ENCODE results near the gene AGAP5. TPM values are rescaled to one million over a fixed set of nuclear protein-coding genes. Genes with fewer than 3 reads are reported as not detected.

Gene AGAP5
- total and polyA plus RNA-seq, 5 donors, result 2.8 to 4.6 (median 3.5) TPM

DNA sequence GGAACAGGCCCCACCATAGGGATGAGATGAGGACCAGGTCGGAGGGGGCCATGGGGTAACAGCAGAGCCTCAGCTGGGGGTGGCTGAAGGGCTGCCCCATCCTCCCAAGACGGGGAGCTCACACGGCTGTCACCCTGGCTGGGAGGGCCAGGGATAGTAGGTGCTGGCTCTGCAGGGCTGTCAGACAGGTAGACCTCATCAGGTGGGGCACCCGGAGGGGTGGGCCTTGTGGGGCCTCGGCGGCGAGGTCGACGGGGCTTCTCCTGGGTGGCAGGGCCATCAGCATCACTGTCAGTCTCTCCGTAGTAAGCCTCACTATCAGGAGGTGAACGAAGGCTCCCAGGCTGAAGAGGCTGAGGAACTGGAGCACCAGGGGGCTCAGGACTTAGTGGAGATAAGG, 44.7 kb downstream of the AGAP5 start:
- intact Hi-C loops (cut with DNase I), result loop anchor here in 1 of 4 donors (5.0 kb wide), 1 partner anchor 89 kb away; the partner anchor contains the start of gene SEC24C
- Histone ChIP-seq H3K27me3 (ENCODE audit: control insufficient read depth, insufficient read depth) (no peaks in the 10 kb centered on the region), H3K9me3 (ENCODE audit: control insufficient read depth, low read length) (no peaks in the 10 kb centered on the region), H3K27ac (ENCODE audit: low read length) (peak overlapping the region; percentile 95), H3K4me1 (ENCODE audit: control insufficient read depth, insufficient read depth, low read length) (peaks cover 2% of the 10 kb centered on the region), H3K4me3 (ENCODE audit: low read length) (no peak overlapping the region)
- WGBS, result 50% methylated on average over 11 of the region's 11 CpGs
- ATAC-seq (no peak), DNase-seq (no peak)

GRCh38 chr10:73650537-73651331, 47.2 kb downstream of the AGAP5 start:
- peak; percentile 44 to 51 for ATAC-seq
- Histone ChIP-seq H3K9me3 (ENCODE audit: control insufficient read depth, low read length) (no peaks in the 10 kb centered on the region), H3K4me1 (ENCODE audit: control insufficient read depth, insufficient read depth, low read length) (peaks cover 5% of the 10 kb centered on the region), H3K4me3 (ENCODE audit: low read length) (no peak overlapping the region), H3K27ac (ENCODE audit: low read length) (peak overlapping the region; percentile 99), H3K27me3 (ENCODE audit: control insufficient read depth, insufficient read depth) (no peaks in the 10 kb centered on the region)
- 48% methylated on average over 5 of the region's 5 CpGs for WGBS
- intact Hi-C loops (cut with DNase I), result loop anchor here in 1 of 4 donors (5.0 kb wide), 1 partner anchor 92 kb away; the partner anchor contains the start of gene SEC24C
- DNase-seq, result peak; percentile 40 to 82 (median 73)

DNA sequence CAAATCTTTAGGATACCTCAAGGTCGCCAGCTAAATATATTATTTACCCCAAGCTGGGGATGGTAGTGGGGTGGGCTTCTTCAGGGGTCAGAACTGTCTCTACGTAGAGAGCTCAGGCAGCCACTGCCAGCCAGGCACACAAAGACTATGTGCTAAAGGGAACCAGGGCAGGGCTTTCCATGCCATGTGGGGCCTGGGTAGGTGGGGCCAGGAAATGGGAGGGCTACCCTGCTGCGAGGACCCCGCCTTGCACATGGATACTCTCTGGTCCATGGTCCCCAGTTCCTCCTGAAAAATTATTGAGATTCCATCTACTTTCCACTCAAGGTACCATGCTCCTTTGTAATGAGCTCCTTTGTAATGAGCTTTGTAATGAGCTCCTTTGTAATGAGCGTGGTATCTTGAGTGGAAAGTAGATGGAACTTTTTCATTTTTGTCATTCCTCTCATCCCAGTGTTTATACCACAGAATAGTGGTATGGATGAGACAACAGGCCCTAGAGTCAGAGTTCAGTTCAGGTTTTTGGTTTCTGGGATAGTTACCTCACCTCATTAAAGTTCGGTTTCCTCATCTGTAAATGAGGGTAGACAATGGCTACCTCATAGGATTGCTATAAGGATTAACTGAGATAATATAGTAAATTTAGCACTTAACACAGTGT, 47.9 kb downstream of the AGAP5 start:
- DNase-seq, result peak in 1 of 3 donors; percentile 60
- Histone ChIP-seq H3K27ac (ENCODE audit: low read length) (peak overlapping the region; percentile 91), H3K27me3 (ENCODE audit: control insufficient read depth, insufficient read depth) (no peaks in the 10 kb centered on the region), H3K9me3 (ENCODE audit: control insufficient read depth, low read length) (no peaks in the 10 kb centered on the region), H3K4me3 (ENCODE audit: low read length) (peak overlapping the region; percentile 76), H3K4me1 (ENCODE audit: control insufficient read depth, insufficient read depth, low read length) (peaks cover 5% of the 10 kb centered on the region)
- WGBS, result 69% methylated on average over 6 of the region's 6 CpGs
- intact Hi-C loops (cut with DNase I), result loop anchor here in 1 of 4 donors (5.0 kb wide), 1 partner anchor 92 kb away; the partner anchor contains the start of gene SEC24C
- no peak for ATAC-seq

DNA sequence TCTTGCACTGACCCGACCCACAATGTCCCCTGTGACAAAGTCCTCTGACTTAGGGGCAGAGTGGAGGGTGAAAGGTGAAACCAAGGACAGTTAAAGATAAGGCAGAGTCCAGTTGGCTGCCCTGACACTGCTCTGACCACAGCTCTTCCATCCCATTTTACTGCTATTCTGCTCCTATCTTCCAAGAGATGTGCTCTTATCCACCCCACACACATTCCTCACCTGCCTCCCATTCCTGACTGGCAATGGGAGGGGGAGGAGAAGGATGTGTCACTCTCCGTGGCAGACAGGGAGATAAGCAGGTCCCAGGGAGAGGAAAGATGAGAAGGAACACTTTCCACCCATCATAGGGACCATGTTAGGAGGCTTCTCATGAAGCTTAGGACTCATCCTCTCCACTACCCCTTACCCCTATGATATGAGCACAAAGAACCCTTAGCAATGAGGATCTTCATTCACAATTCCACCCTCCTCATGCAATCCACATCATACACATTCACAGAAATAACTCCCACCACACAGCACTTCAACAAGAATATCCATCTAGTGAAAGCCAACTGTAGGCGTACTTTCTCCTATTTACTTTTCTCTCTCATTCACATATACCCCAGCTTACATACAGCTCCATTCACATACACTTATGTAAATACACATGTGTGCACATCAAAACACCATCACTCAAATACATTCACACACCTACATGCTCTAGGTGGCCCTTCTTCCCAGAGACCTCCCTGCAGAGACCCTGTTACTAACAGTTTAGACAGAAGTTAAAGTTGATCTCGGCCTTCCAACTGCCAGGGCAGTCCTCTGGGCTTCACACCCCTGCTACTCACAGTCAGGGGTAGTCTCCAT, 48.7 kb downstream of the AGAP5 start:
- intact Hi-C loops (cut with DNase I), result no loop called here
- peaks cover 5% of the 10 kb centered on the region for H3K4me1 ChIP-seq (ENCODE audit: control insufficient read depth, insufficient read depth, low read length)
- peak overlapping the region; percentile 91 for H3K27ac ChIP-seq (ENCODE audit: low read length)
- no peaks in the 10 kb centered on the region for H3K9me3 ChIP-seq (ENCODE audit: control insufficient read depth, low read length)
- H3K4me3 ChIP-seq (ENCODE audit: low read length), result peak overlapping the region; percentile 76
- 48% methylated on average over 4 of the region's 4 CpGs for WGBS
- no peaks in the 10 kb centered on the region for H3K27me3 ChIP-seq (ENCODE audit: control insufficient read depth, insufficient read depth)
- ATAC-seq (peak; percentile 2 to 29), DNase-seq (no peak)

DNA sequence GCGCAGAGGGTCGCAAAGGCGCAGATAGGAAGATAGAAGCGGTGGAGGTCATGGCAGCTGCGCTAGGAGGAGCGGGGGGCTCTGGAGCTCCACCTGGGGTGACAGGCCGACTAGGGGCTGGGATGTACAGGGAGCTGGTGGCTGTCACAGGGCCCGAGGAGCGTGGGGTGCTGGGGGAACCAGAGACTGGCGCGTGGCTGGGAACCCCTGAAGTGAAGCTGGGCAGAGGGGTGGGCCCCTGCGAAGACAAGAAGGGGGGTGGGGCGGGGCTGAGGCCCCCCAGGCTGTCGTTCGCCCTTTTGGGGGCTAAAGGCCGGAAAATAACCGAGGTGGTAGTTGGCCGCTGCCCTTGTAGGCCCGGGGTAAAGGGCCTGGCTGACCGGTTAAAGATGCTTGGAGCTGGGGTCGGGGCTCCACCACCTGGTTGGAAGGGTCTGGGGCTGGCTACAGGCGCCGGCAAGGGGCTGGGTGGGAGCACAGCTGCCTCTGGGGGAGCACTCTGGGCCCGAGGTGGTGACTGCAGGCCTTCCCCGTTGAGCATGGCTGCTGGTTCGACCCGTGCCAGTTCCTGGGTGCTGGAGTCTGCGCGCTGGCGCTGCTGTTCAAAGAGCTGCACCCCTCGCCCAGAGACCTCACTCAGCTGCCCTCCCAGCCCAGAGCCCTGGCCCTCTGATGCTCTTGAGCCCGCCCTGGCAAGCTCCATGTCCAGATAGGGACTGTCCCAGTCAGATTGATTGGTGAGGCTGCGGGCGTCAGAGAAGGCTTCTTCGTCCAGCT, 49.8 kb downstream of the AGAP5 start:
- intact Hi-C loops (cut with DNase I), result no loop called here
- WGBS, result 20% methylated on average over 35 of the region's 35 CpGs
- Histone ChIP-seq H3K27me3 (ENCODE audit: control insufficient read depth, insufficient read depth) (no peaks in the 10 kb centered on the region), H3K4me1 (ENCODE audit: control insufficient read depth, insufficient read depth, low read length) (peaks cover 4% of the 10 kb centered on the region), H3K9me3 (ENCODE audit: control insufficient read depth, low read length) (no peaks in the 10 kb centered on the region), H3K4me3 (ENCODE audit: low read length) (peak overlapping the region; percentile 76), H3K27ac (ENCODE audit: low read length) (peak overlapping the region; percentile 91)
- DNase-seq (peak; percentile 43 to 78 (median 77)), ATAC-seq (peak; percentile 1 to 4)

GRCh38 chr10:73647211-73647874, 50.6 kb downstream of the AGAP5 start:
- H3K4me1 ChIP-seq (ENCODE audit: control insufficient read depth, insufficient read depth, low read length), result peaks cover 4% of the 10 kb centered on the region

GRCh38 chr10:73646598-73647041, 51.3 kb downstream of the AGAP5 start:
- intact Hi-C loops (cut with DNase I), result no loop called here
- Histone ChIP-seq H3K9me3 (ENCODE audit: control insufficient read depth, low read length) (no peaks in the 10 kb centered on the region), H3K27me3 (ENCODE audit: control insufficient read depth, insufficient read depth) (no peaks in the 10 kb centered on the region), H3K27ac (ENCODE audit: low read length) (peak overlapping the region; percentile 91), H3K4me1 (ENCODE audit: control insufficient read depth, insufficient read depth, low read length) (peaks cover 4% of the 10 kb centered on the region), H3K4me3 (ENCODE audit: low read length) (no peak overlapping the region)
- peak in 1 of 3 donors; percentile 56 for DNase-seq
- ATAC-seq, result peak in 1 of 2 donors; percentile 10
- 79% methylated on average over 9 of the region's 9 CpGs for WGBS

More at GRCh38 chr10:73647211-73647874, 50.6 kb downstream of the AGAP5 start:
- Histone ChIP-seq H3K4me3 (ENCODE audit: low read length) (peak overlapping the region; percentile 76), H3K27ac (ENCODE audit: low read length) (peak overlapping the region; percentile 91), H3K27me3 (ENCODE audit: control insufficient read depth, insufficient read depth) (no peaks in the 10 kb centered on the region), H3K9me3 (ENCODE audit: control insufficient read depth, low read length) (no peaks in the 10 kb centered on the region)
- 9% methylated on average over 32 of the region's 32 CpGs for WGBS
- intact Hi-C loops (cut with DNase I), result no loop called here
- peak; percentile 12 to 32 for ATAC-seq
- peak; percentile 67 to 87 (median 86) for DNase-seq

DNA sequence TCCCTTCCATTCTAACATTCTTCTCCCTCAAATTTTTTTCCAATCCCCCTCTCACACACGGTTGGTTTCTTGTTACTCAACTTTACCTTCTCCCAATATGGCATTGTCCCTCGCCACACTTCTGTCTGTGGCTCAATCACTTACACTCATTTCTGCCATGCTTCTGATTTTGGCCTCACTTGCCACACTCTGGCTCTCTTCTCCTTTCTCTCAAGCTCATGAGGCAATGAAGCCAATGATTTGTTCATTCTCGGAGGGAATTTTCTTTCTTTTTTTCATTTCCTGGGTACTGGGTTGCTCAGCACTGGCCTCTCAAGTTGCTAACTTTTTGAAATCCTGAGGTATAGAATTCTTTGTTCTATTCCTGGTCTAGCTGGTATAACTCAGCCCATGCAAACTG, 52.7 kb downstream of the AGAP5 start:
- H3K27ac ChIP-seq (ENCODE audit: low read length), result peak overlapping the region; percentile 15
- no peaks in the 10 kb centered on the region for H3K9me3 ChIP-seq (ENCODE audit: control insufficient read depth, low read length)
- peaks cover 7% of the 10 kb centered on the region for H3K4me1 ChIP-seq (ENCODE audit: control insufficient read depth, insufficient read depth, low read length)
- DNase-seq (no peak), ATAC-seq (no peak)
- intact Hi-C loops (cut with DNase I), result loop anchor here (2.0 kb wide), 2 partner anchors 114 to 116 kb away; no protein-coding TSS in a partner anchor
- no peak overlapping the region for H3K4me3 ChIP-seq (ENCODE audit: low read length)
- no peaks in the 10 kb centered on the region for H3K27me3 ChIP-seq (ENCODE audit: control insufficient read depth, insufficient read depth)
- 51% methylated on average over 3 of the region's 3 CpGs for WGBS

- intact Hi-C loops (cut with DNase I), result loop anchor here (2.0 kb wide), 2 partner anchors 114 to 116 kb away; no protein-coding TSS in a partner anchor
- H3K4me3 ChIP-seq (ENCODE audit: low read length), result no peak overlapping the region
- H3K27ac ChIP-seq (ENCODE audit: low read length), result peak overlapping the region; percentile 15
- DNase-seq (no peak), ATAC-seq (no peak)
- no peaks in the 10 kb centered on the region for H3K9me3 ChIP-seq (ENCODE audit: control insufficient read depth, low read length)
- WGBS, result 56% methylated on average over 1 of the region's 1 CpG
- H3K27me3 ChIP-seq (ENCODE audit: control insufficient read depth, insufficient read depth), result no peaks in the 10 kb centered on the region
- peaks cover 7% of the 10 kb centered on the region for H3K4me1 ChIP-seq (ENCODE audit: control insufficient read depth, insufficient read depth, low read length)
These were observed 53.1 kb downstream of the AGAP5 start for GRCh38 chr10:73644767-73645166.
